GM19043 (cell line): Measurements from ENCODE around the gene SLC9B2.
A peak's percentile ranks its signal among the peaks of the same experiment; 100 is the strongest.

ENCODE experiments used
- ATAC-seq: cut with Tn5 transposase; IDR thresholded peaks from one replicate; pipeline ENCODE4 v1.9.1; 2021; ENCODE audit warnings: low read depth; ENCODE audit not compliant: unreplicated experiment

SLC9B2 gene

DNA sequence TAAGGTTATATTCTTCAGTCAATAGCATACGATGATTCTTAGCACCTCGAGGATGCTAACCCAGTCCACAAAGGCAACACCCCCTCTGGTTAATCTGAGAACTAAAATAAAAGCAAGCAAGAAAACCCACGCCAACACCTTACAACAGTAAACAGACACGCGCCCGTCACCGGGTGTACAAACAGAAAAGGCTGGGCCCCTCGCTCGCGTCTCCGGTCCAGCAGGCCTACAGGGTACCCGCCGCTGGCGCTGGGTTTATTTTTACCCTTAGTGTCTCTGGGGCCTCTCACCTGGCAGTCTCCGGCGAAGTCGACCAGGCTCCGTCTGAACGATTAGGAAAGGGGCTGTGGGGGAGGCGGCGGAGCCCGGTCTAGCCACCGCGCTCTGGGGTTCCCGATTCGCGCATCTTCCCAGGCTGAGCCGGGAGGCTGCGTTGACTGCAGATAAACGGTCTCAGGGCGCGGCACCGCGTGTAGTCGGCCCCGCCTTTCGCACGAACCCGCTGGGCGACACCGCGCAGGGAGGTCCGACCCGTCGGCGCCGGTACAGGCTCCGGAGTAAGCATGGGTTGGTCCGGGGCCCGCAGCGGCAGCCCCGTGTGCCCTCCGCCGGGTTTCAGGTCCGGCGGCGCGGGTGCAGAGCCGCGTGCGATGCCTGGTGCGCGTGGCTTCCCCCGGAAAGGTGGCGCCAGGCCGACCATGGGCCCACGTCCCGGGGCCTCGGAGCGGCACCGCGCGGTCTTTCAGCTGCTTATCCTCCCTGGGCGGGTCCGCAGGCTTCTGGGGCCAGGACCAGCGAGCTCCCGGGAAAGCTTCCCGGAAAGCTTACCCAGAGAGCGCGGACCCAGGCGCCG is 441 bp downstream of the SLC9B2 start:
- peak; percentile 36 for ATAC-seq

DNA sequence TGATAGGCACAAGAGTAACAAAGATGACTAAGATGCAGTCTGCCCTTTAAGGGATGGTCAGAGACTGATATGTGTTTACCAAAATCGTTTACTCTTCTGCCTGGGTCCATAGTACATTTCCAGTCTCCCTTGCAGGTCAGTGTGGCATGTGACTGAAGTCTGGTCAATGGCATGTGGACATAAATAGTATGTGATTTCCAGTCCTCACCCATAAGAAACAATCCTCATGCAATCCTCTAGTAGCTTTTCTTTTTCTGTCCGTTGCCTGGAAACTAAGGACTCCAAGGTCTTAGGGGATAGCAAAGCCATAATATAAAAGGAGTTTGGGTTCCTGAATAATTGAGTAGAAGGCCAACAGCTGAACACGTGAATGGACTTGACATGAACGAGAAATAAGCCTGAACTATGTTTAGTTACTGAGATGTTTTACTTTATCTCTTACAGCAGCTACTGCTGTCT is 1.1 kb downstream of the SLC9B2 start:
- ATAC-seq: peak; percentile 1

DNA sequence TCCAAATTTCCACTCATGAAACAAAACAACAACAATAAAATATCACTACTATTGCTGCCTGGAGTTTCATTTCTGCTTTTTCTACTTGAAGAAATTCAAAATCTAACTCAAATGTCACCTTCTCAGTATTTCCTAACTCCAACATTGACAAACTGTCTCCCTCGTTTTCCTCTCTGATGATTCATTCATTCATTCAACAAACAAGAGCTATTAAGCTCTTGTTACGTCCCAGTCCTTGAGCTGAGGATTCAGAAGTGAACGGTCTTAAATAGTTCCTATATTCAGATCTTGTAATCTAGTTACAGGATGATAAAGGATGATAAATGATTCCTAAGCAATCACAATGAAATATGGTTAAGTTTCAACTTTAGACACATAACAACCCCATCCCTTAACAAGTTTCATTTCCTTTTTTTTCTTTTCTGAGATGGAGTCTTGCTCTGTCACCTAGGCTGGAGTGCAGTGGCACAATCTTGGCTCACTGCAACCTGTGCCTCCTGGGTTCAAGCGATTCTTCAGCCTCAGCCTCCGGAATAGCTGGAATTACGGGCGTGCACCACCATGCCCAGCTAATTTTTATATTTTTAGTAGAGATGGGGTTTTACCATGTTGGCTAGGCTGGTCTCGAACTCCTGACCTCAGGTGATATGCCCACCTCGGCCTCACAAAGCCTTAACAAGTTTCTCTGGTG is 1.7 kb downstream of the SLC9B2 start:
- ATAC-seq: peak; percentile 37

DNA sequence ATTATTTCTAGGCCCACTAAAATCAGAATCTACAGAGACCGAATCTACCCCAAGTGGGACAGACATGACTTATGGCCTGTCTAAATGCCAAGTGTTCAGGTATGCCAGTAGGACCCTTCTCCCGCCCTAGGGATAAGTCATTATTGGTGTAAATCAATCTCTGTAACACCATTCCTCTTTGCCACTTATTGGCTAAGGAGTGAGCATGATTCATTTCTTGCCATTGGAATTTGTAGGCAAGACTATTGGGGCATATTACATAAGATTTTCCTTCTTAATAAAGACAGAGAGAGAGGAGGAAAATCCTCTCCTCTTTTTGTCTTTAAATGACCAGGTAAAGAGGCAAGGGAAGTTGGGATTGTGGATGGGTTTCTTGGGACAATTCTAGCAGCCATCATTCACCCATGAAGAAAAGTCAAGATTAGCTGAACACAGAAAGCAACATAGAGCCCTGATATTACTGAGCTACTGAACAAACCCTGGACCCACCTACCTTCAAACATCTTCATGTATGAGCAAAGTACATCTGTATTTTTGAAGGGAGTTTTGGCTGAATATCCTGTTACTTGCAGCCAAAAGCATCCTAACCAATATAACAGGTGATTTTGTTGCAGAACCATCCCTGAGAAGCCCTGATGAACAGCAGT is 2.6 kb downstream of the SLC9B2 start:
- no peak for ATAC-seq

DNA sequence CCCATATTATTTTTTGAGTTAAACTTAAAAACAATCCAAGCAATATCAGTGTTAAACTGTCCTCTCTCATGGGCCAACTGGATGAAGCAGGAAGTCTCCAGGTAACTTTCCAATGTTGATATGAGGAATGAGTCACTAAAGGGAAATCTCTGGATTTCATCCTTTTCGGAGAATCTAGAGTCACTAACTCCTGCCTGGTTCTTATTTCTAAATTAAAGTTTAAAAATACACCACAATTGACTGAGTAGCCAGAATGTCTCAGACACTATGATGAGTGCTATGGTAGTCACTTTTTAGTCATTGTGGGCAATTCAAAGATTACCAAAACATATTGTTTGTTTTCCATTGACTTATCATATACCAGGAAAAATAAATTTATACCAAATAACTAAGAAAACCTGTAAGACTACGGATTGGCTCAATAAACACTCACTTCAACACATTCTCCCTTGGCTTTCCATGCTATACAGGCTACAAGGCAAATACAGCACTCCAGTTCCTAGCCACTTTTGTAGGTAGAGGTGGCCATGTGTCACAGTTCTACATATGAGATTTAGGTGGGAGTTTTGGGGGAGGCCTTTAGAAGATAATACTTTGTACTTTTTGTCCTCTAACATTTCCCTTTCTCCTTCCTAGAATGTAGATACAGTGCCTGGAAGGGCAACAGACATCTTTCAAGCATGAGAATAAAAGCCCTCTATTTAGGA is 8.6 kb downstream of the SLC9B2 start:
- ATAC-seq: no peak

DNA sequence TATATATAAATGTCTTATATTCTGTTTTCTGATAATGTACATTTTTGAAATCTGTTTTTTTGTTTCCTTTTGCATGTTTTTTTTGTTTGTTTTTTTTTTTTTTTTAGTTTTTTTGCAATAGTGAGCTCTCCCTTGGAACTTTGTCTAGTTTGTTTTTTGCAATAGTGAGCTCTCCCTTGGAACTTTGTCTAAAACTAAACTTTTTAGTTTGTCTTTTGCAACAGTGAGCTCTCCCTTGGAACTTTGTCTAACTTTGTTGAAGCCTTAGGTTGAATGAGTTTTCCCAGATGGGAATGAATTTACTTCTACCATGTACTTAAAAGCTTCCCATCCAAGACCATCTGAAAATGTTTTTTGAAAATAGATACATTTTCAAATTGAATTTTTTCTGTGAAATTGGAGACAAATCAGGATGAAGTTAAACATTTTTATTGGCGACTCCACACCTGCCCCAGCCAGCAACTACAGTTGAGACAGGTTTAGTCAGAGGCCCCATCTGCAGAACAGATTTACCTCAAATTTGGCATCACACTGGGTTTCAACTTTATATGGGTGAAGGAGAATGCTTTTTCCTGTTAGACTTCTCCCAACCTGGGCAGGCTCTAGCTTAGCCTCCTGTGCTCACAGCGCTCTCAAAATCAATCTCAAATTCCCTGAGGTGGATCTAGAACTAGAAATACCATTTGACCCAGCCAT is 16.0 kb downstream of the SLC9B2 start:
- no peak for ATAC-seq

DNA sequence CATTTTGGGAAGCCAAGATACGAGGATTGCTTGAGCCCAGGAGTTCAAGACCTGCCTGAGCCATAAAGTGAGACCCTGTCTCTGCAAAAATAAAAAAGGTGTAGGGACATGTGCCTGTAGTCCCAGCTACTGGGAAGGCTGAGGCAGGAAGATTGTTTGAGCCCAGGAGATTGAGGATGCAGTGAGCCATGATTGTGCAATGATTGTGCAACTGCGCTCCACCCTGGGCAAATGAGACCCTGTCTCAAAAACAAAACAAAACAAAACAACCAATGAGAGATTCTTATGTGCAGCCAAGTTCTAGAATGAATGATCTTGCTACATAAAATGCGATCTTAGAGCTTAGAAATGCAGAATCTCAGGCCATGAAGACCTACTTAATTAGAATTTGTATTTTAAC is 22.5 kb downstream of the SLC9B2 start:
- no peak for ATAC-seq

DNA sequence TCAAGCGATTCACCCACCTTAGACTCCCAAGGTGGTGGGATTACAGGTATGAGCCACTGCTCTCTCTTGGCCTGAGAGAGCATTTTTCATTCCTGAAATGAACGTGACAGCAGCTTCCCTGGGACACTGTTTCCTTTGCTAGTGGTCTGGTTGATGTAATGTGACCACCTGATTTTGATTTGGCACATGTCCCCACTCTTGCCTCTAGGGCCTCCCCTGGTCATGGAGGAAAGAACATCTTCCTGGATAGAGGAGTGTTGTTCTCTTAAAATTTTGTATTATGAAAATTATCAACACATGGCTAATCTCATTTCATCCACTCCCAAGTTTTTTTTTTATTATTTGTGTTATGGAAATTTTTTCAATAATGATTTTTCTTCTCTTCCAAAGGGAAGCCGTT is 23.8 kb downstream of the SLC9B2 start:
- ATAC-seq: no peak

DNA sequence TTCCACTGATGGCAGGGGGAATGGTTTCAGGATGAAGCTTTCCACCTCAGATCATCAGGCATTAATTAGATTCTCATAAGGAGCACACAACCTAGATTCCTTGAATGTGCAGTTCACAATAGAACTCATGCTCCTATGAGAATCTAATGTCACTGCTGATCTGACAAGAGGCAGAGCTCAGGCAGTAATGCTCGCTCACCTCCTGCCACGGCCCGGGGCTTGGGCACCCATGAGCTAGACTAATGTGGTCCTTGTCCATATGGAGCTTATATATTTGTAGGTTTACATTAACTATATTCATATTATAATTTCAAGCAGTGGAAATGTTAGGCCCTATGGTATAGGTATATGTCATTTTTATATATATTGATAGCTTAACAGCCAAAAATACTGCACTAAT is 24.4 kb downstream of the SLC9B2 start:
- ATAC-seq: no peak

DNA sequence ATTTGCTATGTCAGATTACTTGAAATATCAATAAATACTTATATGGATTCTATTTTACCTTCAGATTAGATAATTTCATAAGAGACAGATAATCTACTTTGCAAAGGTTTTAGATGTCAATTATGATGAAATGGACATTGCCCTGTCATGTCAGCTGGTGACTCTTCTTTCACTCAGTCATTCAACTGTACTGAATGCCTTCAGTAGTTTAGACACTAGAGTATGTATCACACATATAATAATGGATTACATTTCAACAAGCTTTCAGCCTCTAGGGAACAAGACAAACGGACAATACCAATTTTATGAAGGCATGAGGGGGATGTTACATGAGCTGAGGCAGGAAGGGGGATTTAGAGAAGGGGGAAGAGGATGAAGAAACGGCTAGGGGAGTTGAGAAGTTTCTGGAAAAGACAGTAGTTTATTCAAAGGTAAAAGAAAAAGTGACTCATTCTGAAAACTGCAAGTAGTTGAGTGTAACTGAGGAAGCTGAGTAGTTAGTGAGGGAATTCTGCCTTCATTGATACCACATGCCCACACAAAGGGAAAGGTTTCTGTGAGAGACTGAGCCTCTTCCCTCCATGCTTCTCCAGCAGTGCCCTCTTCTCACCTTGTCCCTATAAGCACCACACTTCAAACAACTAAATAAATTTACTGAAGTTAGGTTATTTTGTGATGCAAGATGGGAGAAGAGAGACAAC is 25.7 kb downstream of the SLC9B2 start:
- ATAC-seq: no peak

DNA sequence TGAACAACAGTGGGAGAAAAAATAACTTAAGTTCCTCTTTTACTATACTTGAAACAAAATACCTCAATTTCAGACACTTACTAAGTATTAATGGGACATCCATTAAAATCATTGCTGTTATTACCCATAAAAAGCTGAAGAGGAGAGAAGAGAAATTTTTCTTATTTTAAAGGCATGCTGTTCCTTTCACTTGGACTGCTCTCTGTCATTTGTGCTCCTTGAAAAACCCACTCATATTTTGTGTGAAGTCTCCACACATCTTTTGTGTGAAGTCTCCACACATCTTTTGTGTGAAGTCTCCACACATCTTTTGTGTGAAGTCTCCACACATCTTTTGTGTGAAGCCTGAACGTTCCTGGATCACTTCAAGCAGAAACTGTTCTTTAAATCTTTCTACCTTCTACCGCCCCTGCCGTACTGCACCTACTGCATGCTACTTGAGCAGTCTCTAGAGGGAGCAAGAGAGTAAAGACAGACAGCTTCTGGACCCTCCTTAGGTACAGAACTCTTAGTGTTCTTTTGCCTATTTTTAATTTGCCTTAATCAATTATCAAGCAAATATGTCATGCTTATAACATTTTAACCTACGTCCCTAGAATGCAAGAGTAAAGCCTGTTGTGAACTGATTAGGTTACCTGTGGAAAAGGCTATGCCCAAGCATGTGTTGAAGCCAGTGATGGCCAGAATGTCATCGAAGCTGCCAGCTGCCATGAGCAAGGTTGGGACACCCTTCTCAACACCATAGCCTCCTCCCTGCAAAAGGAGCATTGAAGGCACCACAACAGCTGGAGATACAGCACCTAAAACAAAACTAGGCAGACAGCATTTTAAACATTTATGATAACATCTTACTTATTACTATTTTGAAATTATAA is 29.9 kb downstream of the SLC9B2 start:
- peak; percentile 97 for ATAC-seq

DNA sequence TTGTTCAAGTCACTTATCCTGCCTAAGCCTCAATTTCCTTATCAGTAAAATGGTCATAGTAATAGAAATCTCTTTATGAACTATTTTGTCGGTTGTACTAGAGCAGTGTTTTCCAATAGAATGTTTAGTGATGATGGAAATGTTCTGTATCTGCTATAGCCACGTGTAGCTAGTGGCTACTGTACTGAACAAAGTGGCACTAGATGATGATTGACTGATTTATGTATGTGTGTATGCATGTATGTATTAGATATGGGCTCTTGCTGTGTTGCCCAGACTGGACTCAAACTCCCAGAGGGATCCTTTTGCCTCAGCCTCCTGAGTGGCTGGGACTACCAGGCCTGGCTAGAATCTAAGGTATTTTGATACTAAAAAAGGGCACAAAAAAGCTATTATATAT is 32.4 kb downstream of the SLC9B2 start:
- ATAC-seq: no peak

DNA sequence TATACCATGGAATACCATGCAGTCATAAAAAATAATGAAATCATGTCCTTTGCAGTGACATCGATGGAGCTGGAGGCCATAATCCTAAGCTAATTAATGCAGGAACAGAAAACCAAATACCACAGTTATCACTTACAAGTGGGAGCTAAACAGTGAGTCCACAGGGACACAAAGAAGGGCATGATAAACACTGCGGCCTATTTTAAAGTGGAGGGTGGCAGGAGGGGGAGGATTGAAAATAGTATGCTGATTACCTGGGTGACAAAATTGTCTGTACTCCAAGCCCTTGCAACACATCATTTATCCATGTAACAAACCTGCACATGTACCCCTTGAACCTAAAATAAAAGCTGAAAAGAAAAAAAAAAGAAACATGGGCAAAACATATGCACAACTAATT is 40.4 kb downstream of the SLC9B2 start:
- no peak for ATAC-seq

DNA sequence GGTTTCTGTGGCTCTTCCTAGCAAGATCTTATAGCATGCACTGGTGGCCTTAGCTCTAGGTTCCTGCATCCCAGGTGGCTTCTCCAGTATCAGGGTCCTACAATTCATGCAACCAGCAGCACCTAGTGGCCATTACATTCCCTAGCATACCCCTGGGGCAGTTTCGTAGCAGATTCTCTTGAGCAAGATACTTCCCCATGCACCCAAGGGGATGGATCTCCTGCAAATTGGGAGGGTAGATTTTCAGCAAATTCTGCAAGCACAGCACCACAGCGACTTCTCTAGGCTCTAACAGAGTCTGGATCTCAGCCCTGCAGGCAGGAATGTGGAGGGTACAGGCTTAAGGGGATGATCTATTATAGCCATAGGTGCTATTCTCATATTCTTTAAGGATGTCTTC is 44.0 kb downstream of the SLC9B2 start:
- peak; percentile 57 for ATAC-seq

DNA sequence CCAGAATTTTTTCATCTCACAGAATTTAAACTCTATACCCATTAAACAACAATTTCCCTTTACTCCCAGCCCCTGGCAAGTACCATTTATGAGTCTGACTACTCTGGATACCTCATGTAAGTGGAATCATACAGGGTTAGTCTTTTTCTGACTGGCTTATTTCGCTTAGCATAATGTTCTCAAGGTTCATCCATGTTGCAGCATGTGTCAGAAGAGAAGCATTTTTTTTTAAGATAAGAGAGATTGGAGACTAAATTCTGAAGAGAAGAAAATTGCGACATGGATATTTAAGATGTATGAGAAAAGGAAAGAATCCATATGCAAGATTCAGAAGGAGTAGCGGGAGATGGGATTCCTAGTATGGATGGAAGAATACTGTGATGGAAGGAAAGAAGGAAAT is 45.8 kb downstream of the SLC9B2 start:
- no peak for ATAC-seq

DNA sequence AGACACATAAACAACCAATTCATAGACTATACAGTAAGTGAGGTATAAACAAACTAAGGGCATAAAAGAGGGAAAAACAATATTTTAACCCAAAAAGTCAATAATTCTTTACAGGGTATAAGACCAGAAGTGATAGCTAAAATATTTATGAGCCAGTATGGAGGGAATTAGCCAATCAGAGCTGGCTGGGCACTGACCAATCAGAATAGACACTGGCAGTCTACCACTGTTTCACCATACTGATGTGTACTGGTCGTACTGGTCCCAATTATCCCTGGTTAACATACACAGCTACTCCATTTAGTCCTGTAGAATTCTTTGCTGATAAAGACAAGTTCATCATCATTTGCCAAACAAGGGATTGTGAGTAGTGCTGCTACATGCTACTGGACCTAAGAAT is 47.3 kb downstream of the SLC9B2 start:
- ATAC-seq: no peak

DNA sequence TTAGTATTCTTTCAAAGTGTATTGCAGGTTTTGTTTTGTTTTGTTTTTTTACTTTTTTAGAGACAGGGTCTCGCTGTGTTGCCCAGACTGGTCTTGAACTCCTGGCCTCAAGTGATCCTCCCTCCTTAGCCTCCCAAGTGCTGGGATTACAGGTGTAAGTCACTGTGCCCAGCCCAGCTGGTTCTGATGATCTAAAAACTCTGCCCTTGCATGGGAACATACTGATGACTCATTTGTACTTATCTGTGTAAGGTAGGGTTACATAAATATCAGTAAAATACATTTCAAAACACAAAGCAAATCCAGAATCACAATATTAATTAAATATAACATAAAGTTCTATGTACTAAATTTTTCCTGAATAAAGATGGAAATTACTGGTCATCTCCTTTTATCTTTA is 49.7 kb downstream of the SLC9B2 start:
- ATAC-seq: no peak

DNA sequence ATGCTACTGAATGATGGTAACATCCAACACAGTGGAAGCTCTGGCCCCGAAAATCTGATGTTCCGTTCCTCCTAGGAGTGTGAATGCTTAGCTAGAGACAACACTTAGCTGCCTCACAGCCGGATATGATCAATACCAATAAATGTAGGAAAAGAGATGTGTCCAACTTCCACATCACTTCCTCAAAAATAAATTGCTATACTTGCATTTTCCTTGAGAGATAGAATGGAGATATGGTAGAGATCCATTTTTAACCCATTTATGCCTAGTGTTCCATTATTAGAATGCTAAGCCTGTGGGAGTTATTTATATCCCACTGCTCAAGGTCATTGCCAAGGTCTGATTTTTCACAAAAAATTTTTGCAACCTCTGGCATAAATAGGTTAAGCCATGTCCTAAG is 51.6 kb downstream of the SLC9B2 start:
- no peak for ATAC-seq

DNA sequence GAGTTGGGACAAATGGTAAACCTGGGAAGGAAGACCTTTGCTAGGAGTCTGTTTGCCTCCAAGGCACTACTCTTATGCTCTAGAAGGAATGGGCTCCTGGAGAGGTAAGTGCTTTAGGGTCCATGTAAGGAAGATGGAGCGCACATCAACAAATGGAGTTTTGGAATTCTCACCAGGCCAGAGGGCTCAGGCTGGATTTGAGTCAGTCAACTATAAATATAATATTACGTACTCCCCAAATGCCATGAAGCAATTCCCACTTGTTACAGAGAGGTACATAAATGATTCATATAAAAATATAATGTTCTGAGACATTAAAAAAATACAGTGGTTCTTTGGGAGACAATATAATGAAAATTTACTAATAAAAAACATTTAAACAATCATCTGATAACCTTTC is 55.4 kb downstream of the SLC9B2 start:
- ATAC-seq: no peak
